Cardiac fibroblast (primary cell): ENCODE data around the gene ATP8A2.
A peak's percentile ranks its signal among the peaks of the same experiment; 100 is the strongest.

Source experiments
- DNase-seq, 2 donors: peaks; one replicate each; pipeline versions ENCODE4 v3.0.0 to v3.0.0-alpha.2; 2010; ENCODE audit warnings: low read depth in 2 of 2
- H3K4me3 ChIP-seq, 2 donors: replicated peaks in 1 of 2; 1 replicate in 1 of 2; 2 replicates in 1 of 2; pipeline ENCODE4 v1.5.1; 2011; ENCODE audit warnings: low read depth in 2 of 2, low read length in 2 of 2, mild to moderate bottlenecking in 2 of 2, moderate library complexity in 1 of 2
- TF ChIP-seq, protein P1 (sequence below): IDR thresholded peaks from one replicate; pipeline ENCODE4 v1.5.1; 2011; ENCODE audit warnings: low read depth, mild to moderate bottlenecking, low read length, inconsistent platforms

The ATP8A2 gene

DNA sequence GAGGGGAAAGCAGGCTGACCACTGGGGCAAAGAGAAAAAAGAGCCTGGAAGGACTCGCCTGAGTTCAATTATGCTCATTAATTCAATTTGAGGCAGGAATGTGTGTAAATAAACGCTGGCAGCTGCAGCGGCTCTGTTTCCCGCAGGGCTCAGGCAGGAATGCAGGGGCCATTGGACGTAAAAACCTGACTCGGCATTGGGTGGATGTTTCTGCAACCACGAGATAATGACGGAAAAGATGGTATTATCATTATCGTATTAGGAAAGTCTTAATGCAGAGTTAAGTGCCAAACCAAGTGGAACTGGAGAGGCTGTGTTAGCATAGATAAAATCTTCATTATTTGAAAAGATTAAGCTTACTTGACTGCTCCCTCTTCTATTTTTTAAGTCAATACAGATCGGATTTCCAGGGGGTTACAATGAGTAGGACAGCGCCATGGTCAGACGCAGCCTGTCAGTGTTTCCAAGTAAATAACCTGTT, 510.2 kb downstream of the ATP8A2 start:
- H3K4me3 ChIP-seq: no peak overlapping the region
- TF ChIP-seq, protein P1, sequence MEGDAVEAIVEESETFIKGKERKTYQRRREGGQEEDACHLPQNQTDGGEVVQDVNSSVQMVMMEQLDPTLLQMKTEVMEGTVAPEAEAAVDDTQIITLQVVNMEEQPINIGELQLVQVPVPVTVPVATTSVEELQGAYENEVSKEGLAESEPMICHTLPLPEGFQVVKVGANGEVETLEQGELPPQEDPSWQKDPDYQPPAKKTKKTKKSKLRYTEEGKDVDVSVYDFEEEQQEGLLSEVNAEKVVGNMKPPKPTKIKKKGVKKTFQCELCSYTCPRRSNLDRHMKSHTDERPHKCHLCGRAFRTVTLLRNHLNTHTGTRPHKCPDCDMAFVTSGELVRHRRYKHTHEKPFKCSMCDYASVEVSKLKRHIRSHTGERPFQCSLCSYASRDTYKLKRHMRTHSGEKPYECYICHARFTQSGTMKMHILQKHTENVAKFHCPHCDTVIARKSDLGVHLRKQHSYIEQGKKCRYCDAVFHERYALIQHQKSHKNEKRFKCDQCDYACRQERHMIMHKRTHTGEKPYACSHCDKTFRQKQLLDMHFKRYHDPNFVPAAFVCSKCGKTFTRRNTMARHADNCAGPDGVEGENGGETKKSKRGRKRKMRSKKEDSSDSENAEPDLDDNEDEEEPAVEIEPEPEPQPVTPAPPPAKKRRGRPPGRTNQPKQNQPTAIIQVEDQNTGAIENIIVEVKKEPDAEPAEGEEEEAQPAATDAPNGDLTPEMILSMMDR: no peak
- DNase-seq: peak in 1 of 2 donors; percentile 29

DNA sequence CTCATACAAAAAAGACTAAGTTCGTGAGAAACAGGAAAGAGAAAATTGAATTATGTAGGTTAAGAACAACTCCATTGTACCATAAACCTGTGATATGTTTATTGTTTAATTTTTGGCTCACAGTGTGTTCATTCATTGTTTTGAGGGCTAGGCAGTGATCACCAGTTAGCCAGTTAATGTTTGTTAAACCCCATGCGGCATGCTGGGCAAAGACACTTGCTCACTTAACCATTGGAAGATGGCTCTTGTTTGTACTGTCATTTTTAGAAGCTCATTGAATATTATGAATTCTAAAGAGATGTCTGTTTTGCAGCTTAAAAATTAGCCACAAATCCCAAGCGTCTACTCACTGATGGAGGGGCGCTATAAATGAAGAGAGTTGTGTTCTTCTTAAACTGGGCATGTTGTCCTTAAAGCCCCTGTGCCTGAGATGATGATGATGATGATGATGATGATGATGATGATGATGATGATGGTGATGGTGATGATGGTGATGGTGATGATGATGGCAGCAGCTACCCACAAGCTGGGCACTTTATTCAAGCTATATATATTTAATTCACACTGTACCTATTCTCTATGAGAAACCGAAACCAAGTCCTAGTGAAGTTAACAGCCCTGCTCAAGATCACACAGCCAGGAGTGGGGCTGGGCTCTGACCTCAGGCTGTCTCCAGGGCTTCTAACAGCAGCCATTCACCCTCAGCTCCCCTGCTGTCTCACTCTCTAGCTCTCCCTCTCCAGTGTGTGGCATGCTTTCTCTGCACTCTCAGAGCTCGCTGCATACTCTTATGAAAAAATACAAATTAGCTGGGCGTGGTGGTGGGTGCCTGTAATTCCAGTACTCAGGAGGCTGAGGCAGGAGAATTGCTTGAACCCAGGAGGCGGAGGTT, 510.9 kb downstream of the ATP8A2 start:
- no peak for DNase-seq
- H3K4me3 ChIP-seq: no peak overlapping the region
- TF ChIP-seq, protein P1: no peak

DNA sequence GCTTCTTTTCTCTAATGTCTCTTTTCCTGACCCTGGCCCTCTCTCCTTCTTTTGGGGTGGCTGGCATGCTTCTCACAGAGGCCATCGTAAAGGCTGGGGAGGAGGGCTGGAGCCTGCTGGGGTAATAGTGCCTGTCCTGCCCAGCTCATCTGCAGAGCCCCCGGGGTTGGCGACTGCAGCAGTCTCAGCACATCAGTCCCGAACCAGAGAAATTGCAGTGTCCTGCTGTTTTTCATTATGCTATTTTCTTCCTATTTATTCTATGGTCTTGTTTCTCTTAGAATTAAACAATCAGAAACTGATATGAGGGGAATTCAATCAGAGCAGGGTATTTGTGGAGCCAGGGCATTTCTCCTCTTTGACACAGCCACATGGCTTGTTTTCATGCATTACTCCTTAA, 513.6 kb downstream of the ATP8A2 start:
- DNase-seq: no peak
- TF ChIP-seq, protein P1: no peak
- no peak overlapping the region for H3K4me3 ChIP-seq

DNA sequence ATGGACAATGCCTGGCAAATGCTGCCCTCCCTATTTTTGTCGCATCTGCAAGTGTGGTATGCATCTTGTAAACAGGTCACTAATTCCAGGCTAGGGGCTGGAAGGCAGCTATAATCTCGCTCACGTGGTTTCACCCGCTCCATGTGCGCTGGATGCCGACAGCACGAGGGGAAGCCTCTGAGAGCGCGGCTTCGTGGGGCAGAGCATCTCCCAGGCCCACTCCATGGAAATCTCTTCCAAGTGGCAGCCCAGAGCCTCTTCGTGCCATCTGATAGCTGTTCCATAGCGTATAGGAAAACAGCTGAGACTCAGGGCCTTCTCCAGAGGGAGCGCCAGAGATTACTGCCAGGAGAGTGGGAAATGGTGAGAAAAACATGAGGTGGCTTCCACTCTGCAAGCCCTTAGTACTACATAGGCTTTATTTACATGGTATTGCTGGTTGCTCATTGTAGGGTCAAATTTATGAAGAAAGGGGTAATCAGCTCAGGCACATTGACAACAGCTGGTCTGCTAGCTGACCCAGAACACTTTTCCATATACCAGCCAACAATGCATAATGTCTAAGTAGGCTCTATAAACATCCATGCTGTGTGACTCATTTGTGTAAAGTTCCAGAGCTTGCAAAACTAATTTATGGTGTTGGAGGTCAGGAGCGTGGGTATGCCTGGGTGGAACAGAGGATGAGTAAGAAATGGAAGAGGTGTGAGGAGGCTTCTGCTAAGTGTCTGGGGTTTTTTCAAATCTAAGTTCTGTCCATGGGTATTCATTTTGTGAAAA, 514.9 kb downstream of the ATP8A2 start:
- no peak overlapping the region for H3K4me3 ChIP-seq
- TF ChIP-seq, protein P1: no peak
- DNase-seq: peak; percentile 51 to 53

DNA sequence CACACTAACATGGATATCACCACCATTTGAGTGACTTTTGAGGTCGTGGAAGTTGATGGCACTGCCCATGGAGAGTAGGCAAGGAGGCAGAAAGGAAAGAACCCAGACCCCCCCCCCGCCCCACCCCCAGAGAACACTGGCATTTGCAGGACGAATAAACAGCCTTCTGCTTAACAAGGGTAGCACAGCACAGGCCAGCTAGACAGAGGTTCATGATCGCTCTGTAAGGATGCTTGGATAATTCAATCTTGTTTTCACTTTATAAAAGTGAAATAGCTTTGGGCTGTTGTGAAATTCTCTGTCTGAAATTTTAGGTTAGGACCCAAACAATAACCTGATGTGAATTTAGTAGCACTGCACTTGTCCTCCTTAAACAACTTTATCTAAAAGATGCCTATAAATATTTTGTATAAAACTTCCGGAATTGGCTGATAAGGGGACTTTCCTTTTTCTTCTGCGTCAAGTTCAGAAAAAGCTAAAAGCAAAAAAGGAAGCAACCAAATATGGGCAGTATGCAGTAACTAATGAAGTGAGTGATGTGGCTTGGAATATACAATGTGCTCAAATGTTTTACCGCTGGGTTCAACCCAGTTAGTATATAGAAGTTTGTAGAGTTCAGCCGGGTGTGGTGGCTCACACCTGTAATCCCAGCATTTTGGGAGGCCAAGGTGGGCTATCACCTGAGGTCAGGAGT, 516.3 kb downstream of the ATP8A2 start:
- no peak for DNase-seq
- H3K4me3 ChIP-seq: no peak overlapping the region
- TF ChIP-seq, protein P1: no peak

DNA sequence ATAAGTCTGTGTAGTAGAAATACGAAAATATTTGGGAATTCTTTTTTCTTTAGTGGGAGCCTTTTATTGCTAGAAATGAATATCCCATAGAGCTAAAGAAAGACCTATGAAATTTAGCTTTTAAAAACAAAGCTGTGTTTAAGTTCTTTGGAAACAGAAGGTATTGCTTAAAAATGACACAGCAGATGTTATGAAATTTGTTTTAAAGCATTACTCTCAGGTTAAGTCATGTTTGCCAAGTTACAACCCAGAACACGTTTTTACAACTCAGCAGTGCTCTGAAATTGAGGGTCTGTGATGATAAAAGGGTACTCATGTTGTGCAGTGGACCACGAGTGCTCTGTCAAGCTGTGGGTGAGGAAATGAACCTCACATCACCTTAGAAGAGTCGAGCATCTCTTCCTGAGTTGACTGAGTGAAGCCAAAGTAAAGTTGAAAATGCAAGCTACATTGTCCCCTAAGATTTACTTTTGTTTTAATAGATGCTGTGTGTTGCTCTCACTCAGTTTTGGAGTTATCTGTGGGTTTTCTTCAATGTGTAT, 519.0 kb downstream of the ATP8A2 start:
- peak in 1 of 2 donors; percentile 17 for DNase-seq
- H3K4me3 ChIP-seq: no peak overlapping the region
- TF ChIP-seq, protein P1: no peak
